HG02885 (cell line): ENCODE results near the gene GATAD2A.
"Not testable (repeated sequence)": the region's sequence is repeated elsewhere in the genome, so short reads cannot be mapped to it uniquely, and the experiment has no call there.

Experiments used
- ATAC-seq: cut with Tn5 transposase; IDR thresholded peaks from one replicate; pipeline ENCODE4 v1.9.1; 2021; ENCODE audit warnings: mild to moderate bottlenecking; ENCODE audit not compliant: unreplicated experiment, poor library complexity

Gene GATAD2A

DNA sequence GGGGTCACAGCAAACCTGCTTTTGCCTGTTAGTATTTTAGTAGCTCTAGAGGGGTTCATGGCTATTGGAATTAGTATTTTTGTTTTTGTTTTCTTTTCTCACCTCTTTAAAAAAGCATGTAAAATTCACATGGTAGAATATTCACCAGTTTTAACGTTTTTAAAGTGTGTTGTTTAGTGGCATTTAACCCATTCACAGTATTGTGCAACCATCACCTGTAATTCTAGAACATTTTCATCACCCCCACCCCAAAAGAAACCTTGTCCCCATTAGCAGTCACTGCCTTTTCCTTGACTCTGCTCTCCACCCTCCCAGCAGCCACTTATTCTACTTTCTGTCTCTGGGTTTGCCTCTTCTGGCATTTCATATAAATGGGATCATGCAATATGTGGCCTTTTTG lies 39.8 kb downstream of the GATAD2A start:
- no peak for ATAC-seq

DNA sequence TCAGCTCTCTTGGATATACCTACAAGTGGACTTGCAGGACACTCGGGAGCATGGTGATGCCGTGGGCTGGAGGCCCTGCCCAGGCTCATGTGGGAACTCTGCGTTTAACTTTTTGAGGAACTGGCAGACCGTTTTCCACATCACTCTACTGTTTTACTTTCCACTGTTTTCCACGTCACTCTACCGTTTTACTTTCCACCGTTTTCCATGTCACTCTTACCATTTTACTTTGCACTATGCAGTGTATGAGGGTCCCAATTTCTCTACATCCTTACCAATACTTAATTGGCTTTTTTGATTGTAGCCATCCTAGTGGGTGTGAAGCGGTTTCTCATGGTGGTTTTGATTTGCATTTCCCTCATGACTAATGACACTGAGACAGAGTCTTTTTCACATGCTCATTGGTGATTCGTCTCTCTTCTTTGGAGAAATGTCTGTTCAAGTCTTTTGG lies 40.5 kb downstream of the GATAD2A start:
- peak; percentile 49 for ATAC-seq

DNA sequence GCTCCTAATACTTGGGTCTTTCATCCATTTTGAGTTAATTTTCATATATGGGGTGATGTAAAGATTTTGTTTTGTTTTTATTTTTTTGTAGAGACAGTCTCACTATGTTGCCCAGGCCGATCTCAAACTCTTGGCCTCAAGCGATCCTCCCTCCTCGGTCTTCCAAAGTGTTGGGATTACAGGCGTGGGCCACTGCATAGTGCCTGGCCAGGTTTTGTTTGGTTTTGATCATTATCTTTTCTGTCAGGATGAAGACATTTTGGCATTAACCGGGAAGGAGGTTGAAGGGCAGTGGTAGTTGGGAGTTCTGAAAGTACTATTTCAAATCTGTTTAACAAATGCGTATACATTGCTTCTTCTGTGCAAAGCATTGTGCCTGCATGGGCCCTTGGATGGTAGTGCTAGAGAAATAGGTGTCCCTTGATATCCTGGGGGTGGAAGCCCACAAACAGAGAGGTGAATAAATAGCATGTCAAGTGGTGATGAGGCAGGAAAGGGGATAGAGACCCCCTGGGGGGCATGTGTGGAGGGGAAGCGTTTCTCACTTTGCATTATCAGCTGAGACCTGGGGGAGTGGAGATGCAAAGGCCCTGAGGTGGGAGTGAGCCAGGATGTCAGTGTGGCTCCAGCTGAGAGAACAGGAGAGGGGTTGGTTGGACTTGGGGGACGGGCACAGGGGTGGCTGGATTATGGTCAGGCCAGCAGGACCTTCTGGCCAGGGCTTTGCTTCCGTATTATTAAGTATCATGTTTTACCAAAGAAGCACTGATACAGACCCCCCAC lies 41.4 kb downstream of the GATAD2A start:
- ATAC-seq, result no peak

DNA sequence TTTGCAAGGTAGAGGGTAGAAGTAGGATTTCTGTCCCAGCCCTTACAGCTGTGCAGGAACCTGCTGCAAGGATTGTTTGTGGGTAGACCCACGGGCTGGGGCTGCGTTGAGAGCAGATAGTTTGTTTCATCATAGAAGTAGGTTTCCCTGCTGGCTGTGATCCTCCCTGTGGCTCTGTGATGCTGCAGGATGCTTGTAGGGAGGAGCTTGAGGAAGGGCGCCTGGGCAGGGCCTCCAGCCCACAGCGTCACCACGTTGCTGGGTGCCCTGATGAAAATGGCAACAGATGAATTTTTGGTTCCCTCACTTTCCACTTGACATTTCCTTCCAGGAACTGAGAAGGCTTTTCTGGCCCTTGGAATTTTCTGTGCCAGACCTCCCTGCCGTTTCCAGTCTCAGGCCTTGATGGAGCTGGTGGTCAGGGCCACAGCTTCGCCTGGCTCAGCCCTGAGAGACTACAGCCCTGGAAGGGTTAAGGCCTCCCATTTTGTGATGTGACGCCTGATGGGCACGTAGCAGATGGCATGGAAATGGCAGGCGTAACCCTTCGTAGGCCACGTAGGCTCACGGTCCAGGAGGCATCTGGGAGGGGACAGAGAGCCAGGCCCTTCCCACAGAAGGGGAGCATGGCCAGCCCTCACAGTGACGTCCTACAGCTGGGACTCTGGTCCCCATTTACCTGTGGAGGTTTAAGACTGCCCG lies 42.2 kb downstream of the GATAD2A start:
- ATAC-seq, result no peak

GRCh38 chr19:19448238-19448544 lies 42.7 kb downstream of the GATAD2A start:
- no peak for ATAC-seq

DNA sequence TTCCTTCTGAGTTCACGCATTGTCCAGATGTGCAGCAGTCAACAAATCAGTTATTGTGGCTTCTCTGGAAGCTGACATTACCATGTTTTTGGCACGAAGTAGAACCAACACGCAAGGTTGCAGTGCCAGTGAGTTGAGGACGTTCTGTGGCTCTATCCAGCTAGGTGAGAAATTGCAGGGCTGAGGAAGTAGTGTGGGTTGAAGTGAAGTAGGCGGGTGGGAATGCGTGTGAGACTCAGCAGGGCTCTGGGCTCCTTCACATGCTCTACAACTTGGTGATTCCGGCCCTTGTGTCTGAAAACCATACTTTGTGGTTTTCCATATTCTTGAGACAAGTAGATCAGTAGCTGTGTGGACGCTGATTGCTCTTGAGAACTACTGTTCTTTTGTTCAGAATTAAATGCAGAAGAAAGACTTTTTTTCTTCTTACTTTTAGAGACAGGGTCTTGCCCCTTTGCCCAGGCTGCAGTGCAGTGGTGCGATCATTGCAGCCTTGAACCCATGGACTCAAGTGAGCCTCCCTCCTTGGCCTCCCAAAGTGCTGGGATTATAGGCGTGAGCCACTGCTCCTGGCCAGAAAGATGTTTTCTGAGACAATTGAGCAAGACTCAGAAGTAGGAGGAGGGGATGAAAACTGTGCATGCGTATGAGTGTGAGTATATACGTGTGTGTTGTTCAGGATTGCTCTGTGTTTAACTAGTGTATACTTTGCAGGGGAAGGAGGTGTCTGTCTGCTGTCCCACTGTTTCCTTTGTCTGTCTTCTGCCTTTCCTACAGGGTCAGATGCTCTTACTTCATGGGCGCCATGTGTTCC lies 46.2 kb downstream of the GATAD2A start:
- ATAC-seq, result peak; percentile 79

DNA sequence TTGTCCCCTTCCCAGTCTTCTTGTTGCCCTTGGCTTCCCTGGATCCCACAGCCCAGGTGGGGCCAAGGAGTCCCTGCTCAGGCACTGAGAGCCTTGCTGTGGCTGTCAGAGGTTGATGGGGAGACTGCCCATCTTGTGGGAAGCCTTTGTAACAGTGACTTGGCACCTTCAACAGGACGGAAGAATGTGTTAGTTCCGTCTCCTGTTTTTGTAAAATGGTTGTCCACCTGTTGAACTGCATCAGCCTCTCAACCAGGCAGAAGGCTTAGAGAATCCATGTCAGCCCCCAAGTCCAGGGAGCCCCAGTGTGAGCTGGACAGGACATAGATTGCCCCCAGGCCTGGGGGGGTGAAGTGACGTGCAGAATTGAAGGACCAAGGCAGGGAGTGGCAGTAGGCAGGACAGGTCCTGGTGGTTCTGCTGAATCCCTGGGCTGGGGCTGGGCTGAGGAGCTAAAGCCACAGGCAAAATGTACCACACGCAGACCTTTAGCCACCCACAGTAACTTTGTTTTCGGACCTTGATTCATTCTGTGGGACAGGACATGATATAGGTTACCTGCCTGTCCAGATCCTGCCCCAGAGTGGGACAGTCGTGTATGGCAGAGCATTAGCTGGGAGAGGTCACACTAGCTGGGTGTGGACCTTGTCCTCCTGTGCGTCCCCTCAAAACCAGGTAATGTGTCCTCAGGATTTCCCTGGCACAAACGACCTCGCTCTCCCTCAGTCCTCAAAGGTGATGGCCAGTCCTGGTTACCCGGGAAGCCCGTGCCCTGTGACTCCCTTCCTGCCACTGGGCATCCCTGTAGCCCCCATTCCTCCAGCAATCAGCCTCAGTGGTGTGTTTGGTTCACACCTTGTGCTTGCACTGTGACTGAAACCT lies 47.0 kb downstream of the GATAD2A start:
- no peak for ATAC-seq

- no peak for ATAC-seq
These were observed 47.6 kb downstream of the GATAD2A start for GRCh38 chr19:19453125-19453454.

GRCh38 chr19:19455166-19455919 lies 49.9 kb downstream of the GATAD2A start:
- ATAC-seq, result not testable (repeated sequence)

- ATAC-seq, result no peak
These were observed 52.2 kb downstream of the GATAD2A start for GRCh38 chr19:19457671-19458070.

DNA sequence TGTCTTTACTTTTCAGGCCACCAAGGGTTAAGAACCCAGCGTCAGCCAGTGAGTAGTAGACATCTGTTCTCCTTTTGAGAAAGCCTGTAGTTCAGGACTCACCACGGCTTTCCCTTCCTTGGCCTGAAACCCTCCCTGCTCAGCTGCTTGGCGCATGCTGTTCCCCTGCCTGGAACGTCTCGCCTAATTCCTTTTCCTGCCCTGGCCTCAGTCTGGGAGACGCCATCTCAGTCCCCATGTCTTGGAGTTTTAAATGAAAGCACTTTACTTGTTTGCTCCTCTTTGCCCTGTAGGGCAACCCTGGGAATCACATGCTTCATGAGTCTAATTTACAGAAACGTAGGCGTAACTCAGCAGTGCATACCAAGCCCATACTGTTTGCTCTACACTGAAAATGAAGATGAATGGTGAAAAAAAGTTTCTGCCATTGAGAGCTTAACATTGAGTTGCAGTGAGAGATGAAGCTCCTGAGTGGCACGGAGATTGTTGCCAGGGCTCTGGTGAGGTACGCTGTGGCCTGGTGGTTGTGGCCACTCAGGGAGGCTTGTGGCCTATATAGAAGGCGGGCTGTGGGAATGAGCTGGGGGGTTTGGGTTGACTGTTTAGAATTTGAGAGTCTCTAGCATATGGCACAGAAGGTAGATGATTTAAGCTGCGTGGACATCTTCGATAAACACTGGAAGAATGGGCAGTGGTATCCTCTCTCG lies 52.8 kb downstream of the GATAD2A start:
- no peak for ATAC-seq

GRCh38 chr19:19459073-19459472 lies 53.6 kb downstream of the GATAD2A start:
- no peak for ATAC-seq

GRCh38 chr19:19459707-19460251 lies 54.3 kb downstream of the GATAD2A start:
- peak; percentile 52 for ATAC-seq

DNA sequence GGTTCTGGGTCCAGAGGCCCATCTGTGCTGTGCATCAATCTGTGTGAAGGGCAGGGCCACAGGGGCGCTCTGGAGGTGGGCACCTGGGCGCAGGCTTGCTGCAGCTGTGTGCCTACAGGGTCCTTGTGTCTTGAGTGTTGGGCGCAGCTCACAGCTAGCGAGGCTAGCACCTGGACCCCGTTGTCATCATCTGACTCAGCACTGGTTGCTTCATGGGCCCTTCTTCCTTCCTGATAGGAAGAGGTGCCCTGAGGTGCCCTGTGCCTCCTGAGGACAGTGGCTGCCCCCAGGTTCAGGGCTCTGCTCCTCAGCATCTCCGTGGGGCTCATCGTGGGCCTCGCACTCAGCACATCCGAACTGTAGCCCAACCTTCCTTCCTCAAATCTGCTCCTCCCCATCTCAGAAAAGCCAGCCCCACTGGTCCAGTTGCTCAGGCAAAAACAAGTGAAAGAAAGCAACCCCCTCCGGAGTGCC lies 54.8 kb downstream of the GATAD2A start:
- peak; percentile 20 for ATAC-seq

- ATAC-seq, result peak; percentile 35
These were observed 55.3 kb downstream of the GATAD2A start for GRCh38 chr19:19460761-19461265.

GRCh38 chr19:19461306-19461670 lies 55.8 kb downstream of the GATAD2A start:
- ATAC-seq, result no peak

- ATAC-seq, result no peak
These were observed 56.5 kb downstream of the GATAD2A start for GRCh38 chr19:19461671-19462622.
